GM18502 (cell line): ENCODE results near the gene GASK1A.
A peak's percentile ranks its signal among the peaks of the same experiment; 100 is the strongest.

Experiments
- ATAC-seq: cut with Tn5 transposase; IDR thresholded peaks from one replicate; pipeline ENCODE4 v1.9.1; 2021; ENCODE audit warnings: mild to moderate bottlenecking; ENCODE audit not compliant: unreplicated experiment, poor library complexity

GASK1A gene

DNA sequence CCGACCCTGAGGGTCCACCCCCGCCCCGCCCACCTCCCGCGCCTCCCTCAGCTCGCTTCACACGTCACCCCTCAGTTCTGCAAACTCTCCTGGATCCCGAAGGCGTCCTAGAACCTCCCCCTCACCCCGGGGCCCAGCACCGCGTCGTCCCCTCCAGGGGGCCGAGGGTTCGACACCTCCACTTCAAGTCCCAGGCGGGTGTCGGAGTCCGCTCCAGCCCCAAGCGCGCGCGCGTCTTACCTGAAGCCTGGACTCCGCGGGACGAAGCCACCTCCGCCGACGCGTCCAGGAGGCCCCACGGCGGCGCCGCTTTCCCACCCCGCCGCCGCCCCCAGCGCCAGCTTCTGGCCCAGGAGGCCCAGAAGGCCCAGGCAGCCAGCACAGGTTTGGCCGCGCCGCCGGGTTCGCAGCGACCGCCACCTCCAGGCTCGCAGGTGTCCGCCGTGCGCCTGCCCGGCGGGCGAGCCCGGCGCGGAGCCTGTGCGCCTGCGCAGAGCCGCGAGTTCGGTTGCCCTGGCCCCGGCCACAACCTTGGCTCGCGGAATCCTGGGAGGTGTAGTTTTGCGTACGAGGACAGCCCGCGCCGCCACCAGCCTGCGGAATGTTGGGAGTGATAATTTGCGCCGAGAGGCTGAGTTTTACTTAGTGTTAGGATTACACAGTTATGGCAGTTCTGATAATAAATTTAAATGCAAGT lies 126.6 kb downstream of the GASK1A start, which contains the start of gene POMGNT2:
Gene POMGNT2 (minus strand): TSS at position 484 of the 697 bp plus-strand sequence. CDS start 24,648 bp downstream, outside the sequence.
- peak; percentile 89 for ATAC-seq

DNA sequence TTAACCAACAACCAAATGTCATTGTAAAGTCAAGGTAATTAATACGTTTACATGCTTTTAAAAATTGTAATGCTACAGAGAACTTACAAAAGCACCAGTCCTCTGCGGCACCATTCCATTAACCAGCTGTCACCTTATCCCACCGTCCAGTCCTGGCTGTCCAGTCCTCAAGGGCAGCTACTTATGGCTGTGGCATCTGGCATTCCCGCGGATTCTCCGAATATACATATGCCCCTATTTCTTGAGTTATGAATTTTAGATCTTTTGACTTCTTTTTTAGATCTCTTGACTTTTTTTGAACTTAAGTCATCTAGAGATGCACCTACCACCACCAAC lies 127.2 kb downstream of the GASK1A start:
- ATAC-seq = no peak
